Upper lobe of left lung (tissue), 4 donors: Measurements from ENCODE around the gene HIC1.

ENCODE experiments used
- POLR2A ChIP-seq, 4 donors: fragments of 450-650 bp; IDR thresholded peaks; one replicate each; pipeline ENCODE4 v1.5.1; 2016 to 2017; ENCODE audit warnings: antibody characterized with exemption in 4 of 4, mild to moderate bottlenecking in 2 of 4
- TF ChIP-seq, protein P1 (sequence below), 6 experiments: fragments of 450-650 bp in 4 of 6; fragments of 200-600 bp in 2 of 6; sonication (generic) in 2 of 6; IDR thresholded peaks; one replicate each; pipeline ENCODE4 v1.5.1; 2016 to 2019; ENCODE audit warnings: antibody characterized with exemption in 6 of 6

DNA sequence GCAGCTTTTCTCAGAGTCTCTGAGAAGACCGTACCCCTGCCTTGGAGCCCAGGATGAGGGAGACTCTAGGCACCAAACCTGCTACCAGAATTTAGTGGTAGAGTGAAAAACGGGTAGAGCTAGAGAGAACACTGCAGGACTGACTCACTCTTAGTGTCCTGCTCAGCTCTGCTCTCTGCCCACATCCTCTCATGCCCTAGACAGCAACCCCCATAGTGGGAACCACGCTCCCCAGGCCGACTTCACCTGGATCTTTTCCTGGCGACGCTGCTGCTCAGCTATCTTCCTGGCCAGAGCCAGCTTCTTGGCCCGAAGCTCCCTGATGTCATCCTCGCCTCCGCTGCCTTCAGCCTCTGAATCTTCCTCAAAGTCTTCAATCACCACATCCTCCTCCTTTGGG is 26.7 kb downstream of the HIC1 start:
- TF ChIP-seq POLR2A (IDR thresholded peaks at IDR 0.05), result no peak
- TF ChIP-seq, protein P1, sequence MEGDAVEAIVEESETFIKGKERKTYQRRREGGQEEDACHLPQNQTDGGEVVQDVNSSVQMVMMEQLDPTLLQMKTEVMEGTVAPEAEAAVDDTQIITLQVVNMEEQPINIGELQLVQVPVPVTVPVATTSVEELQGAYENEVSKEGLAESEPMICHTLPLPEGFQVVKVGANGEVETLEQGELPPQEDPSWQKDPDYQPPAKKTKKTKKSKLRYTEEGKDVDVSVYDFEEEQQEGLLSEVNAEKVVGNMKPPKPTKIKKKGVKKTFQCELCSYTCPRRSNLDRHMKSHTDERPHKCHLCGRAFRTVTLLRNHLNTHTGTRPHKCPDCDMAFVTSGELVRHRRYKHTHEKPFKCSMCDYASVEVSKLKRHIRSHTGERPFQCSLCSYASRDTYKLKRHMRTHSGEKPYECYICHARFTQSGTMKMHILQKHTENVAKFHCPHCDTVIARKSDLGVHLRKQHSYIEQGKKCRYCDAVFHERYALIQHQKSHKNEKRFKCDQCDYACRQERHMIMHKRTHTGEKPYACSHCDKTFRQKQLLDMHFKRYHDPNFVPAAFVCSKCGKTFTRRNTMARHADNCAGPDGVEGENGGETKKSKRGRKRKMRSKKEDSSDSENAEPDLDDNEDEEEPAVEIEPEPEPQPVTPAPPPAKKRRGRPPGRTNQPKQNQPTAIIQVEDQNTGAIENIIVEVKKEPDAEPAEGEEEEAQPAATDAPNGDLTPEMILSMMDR (IDR thresholded peaks at IDR 0.05), result no peak
